ENCODE measurements around the gene STEAP3.

GRCh38 chr2:119301413-119301812, 77.8 kb downstream of the STEAP3 start:
- TF ChIP-seq, protein P1, sequence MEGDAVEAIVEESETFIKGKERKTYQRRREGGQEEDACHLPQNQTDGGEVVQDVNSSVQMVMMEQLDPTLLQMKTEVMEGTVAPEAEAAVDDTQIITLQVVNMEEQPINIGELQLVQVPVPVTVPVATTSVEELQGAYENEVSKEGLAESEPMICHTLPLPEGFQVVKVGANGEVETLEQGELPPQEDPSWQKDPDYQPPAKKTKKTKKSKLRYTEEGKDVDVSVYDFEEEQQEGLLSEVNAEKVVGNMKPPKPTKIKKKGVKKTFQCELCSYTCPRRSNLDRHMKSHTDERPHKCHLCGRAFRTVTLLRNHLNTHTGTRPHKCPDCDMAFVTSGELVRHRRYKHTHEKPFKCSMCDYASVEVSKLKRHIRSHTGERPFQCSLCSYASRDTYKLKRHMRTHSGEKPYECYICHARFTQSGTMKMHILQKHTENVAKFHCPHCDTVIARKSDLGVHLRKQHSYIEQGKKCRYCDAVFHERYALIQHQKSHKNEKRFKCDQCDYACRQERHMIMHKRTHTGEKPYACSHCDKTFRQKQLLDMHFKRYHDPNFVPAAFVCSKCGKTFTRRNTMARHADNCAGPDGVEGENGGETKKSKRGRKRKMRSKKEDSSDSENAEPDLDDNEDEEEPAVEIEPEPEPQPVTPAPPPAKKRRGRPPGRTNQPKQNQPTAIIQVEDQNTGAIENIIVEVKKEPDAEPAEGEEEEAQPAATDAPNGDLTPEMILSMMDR (IDR thresholded peaks at IDR 0.05; ENCODE audit: insufficient read depth, low read depth, low read length), result no peak
- TF ChIP-seq EZH2 (IDR thresholded peaks at IDR 0.05; ENCODE audit: insufficient read depth, low read length), result no peak

Measured in astrocyte (in vitro differentiated cells and primary cell).